Eye (tissue), 1 donor: ENCODE data around the gene CTXN3.

Experiments used
- DNase-seq: peaks from one replicate; pipeline ENCODE4 v3.0.0-alpha.2; 2015

CTXN3 gene

DNA sequence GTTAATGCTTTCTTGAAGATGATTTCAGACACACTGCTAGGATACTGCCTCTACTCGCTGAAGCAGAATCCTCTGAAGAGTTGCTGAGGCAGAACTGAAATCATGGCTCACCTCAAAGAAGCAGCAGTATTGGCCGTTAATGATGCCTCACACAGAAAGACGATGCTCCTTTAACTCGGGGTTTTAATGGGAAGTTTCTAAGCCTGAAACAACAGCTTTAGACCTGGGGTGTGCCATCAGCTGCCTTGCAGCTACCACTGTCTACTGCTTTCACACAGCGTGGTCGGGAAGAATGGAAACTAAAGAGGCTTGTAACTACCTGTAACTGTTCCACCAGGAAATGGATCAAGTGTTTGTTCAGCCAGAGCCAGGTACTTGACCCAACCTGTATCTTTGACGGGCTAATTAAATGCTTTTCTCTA lies at the start of gene CTXN3:
Gene CTXN3, plus strand, starts transcription at position 65 of the 422 bp plus-strand sequence. CDS start 8,440 bp downstream, outside the sequence.
- peak; percentile 30 for DNase-seq

DNA sequence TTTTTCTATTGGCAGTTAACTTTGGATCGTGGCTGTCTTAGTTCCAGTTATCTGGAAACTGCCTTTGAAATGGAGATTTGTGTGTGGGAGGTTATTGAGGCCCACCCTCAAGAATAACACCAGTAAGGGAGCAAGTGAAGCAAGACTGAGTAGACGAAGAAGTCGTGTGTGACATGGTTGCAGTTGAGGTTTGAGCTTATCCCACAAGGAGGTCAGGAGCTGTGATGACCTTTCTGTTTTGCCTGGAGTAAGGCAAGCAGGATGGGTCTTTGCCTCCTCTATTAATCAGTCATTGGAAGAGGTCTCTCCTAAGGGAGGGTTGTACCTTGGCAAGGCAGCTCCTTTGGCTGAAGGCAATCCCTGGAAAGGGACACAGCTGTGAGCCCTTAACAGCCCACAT lies 49.6 kb upstream of the CTXN3 start:
- no peak for DNase-seq

DNA sequence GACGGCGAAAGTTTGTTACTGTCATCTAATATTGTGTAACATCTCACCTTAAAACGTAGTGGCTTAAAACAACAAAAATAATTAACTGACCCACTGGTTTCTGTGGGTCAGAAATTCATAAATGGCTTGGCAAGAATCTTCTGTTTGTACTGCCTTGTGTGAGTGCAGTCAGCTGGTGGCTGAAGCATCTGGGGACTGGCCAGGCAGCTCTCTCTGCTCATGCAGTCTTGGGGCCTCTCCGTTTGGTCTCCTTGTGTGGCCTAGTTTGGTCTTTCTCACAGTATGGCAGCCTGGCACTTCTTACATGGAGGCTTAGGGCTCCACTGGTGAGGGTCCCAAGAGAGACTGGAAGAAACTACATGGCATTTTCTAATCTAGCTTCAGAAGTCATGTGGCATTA lies 49.0 kb upstream of the CTXN3 start:
- no peak for DNase-seq

DNA sequence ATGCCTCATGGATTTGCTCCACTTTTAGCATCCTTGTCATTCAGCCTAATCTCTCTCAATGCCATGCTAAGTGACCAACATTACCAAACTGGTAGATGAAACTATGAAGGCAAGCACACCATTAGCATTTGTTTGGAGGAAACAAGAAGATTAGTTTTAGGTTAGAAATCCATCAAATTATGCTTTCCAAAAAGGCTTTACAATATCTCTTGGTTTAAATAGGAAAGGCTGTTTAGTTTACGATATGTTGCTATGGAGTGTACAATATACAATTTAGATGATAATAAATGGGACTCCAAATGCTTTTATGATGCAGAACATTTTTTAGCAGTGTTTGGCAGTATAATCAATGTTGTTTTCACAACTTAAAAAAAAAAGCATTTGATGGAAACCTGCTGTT lies 47.8 kb upstream of the CTXN3 start:
- DNase-seq = no peak

DNA sequence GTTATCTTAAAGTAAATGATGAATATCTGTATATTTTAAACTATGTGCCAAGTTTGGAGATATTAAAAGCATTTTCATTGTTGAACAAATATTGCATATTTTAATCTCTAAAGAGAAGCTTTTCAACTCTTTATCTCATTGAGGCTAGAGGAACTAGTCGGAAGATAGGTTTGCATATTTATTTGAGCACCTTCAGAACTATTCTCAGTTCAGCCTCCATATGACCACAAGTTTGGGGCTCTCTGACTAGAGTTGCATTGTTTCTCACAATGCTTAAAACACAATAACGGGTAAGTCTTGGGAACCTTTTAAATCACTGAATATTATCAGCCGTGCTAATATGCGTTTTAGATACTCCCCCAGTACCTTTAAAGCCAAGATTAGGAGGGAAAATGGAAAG lies 47.3 kb upstream of the CTXN3 start:
- DNase-seq = no peak

DNA sequence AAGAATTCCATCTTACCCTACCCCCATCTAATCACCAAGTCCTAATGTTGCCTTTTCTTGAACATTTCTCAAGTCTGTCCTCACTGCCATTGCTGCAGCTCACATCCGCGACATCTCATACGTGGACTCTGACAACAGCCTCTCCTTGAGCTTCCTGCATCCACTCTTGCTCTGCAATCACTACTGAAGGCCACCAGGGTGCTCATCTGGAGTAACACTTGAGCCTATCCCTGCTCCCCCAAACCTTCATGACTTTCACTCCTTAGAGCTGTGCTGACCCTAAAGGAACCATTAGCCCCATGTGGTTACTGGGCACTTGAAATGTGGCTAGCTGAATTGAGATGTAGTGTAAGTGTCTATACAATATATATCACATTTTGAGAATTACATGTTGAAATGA lies 46.4 kb upstream of the CTXN3 start:
- no peak for DNase-seq

DNA sequence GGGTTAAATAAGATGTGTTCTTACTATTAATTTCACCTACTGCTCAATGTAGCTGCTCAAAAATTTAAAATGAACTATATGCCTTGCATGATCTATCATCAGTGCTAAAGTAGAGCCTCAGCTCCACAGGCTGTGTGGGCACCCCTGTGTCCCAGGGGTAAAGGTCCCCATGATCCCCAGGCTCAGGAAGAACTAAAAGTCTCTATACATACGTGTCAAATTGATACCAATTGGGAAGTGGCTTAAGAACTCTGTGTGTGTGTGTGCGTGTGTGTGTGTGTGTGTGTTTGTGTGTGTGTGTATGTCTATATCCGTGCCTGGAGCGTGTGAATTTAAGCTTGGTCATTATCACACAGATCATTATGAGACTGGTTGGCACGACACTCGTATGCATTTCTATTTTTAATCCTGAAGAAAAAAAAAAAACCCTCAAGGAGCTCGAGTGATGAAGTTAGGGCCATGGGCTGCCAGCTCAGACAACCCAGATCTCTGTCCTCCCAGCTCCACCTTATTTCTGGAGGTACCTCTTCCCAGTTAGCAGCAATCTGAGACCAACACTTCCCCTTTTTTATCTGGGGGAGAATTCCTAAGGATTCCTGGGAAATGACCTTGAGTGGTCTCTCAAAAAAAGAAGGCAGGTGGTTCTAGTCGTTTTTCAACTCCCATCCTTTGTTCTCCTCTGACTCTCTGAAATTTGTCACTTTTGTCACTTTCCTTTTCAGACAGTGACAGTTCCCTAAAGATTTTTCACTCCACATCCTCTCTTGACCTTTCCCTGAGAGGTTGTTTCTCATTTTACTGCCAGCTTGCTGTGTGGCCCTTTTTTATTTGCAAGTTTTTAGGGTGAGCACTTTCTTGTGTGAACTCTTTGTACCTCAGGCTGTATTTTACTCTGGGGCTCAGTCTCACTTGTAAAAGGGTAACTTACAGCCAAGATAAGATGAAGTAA lies 45.7 kb upstream of the CTXN3 start:
- DNase-seq = no peak

DNA sequence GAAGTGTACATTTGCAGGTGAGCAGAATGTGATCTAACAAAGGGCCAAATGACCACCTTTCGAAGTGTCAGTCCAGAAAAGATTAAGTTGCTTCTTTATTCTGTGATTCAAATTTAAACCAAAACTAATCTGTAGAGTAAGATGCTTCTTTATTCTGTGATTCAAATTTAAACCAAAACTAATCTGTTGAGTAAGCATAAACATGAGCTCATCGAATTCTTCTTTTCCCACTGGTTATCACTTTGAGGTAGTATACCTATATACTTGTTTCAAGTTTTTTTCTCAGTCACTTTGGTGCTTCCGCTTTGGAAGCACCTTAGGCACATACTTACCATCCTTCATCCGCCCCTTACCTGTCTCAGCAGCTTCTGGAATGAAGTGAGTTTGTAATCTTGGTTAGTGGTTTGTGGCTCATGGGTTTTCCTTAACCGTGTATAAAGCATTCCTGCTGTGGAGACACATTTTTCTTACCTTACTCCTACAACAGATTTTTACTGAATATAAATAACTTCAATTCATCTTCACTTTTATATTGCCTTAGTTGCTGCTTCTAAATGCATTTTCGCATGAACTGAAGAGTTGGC lies 40.7 kb upstream of the CTXN3 start:
- DNase-seq = no peak

DNA sequence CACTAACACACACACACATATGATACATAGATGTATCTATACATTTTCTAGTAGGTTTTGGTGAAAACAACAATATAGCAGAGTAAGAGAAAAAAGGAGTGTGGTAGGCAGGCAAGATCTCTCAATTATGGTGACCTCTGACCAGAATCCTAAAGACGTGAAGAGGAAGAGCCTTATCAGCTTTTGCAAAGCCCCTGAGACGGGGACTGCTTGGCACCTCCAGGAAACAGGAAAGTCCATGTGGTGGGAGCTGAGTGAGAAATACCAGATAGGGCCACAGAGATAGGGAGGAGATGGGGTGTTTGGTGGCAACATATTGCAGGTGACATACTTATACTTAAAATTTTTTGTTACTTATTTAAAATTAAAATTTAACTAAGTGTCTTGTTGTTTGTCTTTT lies 39.9 kb upstream of the CTXN3 start:
- no peak for DNase-seq

DNA sequence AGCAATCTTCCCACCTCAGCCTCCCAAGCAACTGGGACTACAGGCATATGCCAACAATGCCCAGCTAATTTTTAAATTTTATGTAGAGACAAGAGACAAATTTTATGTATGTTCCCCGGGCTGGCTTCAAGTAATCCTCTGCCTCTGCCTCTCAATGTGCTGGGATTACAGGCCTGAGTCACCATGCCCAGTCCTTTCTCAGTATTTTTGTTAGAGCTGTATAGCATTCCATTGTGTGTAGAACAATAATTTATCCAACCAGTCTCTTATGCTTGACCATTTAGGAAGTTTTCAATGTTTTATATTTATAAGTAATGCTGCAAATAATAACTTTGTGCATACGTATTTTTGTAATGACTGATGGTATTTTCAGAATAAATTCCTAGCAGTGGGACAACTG lies 38.9 kb upstream of the CTXN3 start:
- no peak for DNase-seq

DNA sequence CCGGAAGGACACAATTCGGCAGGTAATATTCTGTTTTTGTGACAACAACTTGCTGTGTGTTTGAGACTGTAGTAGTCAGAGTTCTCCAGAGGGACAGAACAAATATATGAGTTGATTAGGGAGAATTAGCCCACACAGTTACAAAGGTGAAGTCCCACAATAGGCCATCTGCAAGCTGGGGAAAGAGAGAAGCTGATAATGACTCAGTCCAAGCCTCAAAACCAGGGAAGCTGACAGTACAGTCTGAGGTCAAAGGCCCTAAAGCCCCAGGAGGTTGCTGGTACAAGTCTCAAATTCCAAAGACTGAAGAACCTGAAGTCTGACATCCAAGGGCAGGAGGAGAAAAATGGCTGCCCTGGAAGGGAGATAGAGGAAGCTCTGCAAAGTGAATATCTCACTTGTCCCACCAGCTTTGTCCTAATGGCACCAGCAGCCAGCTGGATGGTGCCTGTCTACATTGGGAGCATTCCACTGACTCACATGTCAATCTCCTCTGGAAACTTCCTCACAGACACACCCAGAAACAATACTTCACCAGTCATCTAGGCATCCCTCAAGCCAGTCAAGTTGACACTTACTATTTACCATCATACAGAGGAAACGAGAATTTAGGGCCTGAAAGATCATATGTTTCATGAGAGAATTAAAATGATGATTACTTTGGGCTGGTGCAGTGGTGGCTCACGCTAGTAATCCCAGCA lies 36.3 kb upstream of the CTXN3 start:
- DNase-seq = no peak

DNA sequence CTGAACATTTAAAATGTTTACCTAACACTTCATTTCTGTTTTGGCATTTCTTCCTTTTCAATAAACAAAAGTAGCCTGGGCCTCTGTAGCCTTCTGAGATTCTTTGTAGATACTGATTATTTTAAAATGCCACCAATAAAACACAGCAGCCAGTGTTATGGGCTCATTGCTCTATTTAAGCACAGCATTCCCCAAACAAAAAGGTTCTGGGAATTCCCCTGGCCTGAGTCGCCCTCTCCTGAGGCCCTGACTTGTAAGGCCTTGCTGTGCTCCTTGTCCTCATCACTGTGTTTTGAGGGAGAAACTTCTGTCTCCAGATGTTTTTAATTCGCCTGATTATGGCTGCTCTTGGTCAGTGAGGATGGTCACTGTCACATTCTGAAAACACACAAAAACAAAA lies 33.0 kb upstream of the CTXN3 start:
- DNase-seq = no peak

DNA sequence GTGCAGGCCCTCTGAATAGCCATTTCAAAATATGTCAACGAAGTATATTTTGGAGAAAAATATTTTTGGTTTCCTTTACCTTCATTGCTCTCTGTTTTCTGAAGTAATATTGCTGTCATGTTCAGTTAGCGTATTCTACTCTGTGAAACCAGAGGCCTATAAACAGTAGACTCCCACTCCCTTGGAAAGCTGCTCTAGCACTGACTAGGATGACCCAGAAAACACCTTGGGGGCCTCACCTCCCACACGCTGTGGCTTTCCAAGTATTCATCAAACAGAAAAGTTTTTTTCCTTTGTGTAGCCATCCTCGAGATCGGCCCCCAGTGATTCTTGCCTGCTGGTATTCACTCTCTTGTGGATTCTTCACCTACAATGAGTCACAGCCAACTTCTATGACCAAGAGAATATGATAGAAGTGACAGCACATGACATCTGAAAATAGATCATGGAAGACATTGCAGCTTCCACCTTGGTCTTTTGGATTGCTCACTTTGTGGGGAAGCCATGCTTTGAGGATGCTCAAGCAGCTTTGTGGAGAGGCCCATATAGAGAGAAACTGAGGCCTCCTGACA lies 28.9 kb upstream of the CTXN3 start:
- no peak for DNase-seq

DNA sequence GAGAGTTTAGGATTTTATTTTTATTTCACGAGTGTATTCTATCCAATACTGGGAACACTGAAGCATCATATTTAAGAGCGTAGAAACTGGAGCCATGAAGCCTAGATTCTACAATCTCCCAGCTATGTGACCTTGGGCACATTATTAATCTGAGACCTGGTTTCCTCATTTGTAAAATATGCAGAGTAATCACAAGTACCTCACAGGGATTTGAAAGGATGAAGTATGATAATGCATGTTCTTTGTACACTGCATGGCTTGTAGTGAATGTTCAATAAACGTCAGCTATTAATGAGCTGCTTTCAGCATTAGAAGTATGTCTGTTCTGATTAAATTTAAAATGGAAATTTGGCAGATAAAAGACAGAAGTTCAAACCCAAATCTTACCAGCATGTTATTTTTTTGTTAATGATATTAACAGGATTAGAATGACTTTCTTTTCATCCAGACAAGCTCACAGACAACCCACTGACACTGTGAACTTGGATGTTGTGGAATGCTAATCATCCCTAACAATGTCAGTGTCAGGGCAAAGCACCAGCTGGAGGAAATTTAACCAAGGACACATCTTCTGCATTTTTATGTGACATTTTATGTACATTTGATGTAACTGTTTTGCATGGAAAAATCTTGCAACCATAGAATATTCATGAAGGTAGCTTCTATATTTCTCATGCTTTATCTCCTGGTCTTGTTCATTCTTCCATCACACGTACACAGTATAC lies 27.1 kb upstream of the CTXN3 start:
- peak; percentile 24 for DNase-seq

DNA sequence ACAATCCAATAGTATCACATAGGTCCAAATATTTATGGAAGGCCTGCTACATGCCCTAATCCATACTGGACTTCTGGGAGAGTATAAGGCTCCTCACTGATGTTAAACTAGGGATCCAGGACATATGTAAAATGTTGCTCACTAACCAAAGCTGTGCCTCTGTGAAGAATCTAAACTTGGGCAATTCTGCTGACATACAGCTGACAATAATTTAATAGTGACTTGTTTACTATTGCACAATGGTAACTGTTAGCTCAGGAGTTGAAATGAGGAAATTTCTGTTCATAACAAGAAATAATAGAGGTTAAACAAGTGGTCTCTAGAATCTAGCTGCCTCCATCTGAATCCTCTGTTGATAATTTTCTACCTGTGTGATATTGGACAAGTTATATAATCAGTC lies 14.9 kb upstream of the CTXN3 start:
- DNase-seq = no peak

DNA sequence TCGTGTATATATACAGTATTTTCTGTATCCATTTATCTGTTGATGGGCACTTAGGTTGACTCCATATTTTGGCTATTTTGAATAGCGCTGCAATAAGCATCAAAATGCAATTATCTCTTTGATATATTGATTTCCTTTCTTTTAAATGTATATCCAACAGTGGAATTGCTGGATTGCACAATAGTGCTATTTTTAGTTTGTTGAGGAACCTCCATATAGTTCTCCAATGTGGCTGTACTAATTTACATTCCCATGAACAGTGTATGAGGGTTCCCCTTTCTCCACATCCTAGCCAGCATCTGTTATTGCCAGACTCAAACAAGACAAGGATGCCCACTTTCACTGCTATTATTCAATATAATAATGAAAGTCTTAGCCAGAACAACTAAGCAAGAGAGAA lies 9.1 kb upstream of the CTXN3 start:
- no peak for DNase-seq

DNA sequence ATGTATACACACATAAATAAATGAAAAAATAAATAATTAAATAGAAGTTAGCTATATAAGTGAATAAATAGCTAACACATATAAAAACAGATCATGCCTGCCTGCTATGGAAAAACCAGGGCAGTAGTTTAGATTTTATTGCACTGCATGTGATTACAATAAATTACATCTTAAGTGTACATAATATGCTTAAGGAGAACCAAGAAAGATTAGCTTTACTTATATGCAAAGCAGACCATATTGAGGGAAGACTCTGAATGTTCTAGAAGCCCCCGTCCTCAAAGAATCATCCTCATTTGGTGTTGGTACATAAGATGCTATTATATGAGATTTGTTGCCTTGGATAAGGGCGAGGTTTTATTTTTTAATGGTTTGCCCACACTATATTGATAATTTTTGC lies 5.9 kb upstream of the CTXN3 start:
- DNase-seq = no peak

DNA sequence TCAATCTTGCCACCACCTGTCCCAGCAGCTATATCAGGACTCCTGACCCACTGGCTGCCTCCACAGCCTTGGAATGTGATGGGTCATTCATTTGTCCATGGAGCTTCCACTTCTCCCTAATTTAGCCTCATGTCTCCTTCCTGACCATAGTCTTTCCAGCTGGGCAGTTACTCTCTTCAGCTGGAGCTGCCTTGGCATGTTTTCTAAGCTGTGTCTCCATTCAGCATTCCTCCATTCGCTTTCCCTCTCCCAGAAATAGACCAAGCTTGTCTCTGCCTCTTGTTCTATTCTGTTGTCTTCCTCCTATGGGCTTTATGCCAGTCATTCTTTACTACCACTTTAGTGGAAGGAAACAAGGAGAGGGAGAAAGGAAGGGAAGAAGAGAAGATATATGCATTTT lies 5.3 kb upstream of the CTXN3 start:
- DNase-seq = no peak

DNA sequence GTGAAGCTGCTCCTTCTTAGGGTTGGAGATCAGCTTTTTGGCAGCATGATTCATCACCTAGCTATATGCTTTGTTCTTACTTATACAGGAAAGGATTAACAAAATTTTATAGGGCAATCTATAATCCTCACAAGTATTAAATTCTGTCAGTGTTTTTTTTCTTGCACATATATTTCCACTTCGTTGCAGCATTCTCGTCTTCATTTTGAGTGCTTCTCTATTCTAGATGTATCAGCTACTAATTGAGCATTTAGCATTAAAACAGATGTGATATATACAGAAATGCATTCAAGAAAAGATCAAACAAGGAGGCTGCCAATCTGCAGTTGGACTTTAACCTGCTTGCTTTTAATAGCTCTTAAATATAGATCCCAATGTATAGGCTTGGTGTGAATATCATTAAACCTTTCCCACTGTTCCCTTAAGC lies 3.6 kb upstream of the CTXN3 start:
- no peak for DNase-seq

DNA sequence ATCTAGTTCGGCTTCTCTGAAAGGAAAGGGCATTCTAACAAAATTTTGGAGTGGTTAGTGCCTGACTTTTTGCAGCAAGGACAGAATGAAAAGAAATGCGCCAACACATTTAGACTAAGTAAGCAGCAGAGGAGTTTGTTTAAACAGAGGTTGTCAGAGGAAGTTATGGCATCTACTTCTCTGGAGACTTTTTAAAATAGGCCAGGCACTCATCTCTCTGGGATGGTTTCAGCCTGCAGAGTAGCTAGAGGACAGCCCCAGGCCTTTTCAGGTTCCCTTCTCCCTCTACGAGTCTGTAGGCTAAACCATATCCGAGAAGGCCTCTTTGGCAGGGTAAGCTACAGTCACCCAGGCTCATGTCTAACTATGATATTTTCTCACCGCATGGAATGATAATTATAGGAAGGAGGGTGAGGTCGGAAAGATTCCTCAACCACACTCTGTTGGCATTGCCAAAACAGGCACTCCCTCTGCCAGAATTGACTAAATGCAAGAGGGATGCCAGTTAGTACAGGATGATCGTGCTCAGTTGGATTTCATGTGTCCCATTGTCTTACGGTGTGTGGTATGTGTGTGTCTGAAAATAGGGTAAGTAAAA lies 1.4 kb upstream of the CTXN3 start:
- no peak for DNase-seq

DNA sequence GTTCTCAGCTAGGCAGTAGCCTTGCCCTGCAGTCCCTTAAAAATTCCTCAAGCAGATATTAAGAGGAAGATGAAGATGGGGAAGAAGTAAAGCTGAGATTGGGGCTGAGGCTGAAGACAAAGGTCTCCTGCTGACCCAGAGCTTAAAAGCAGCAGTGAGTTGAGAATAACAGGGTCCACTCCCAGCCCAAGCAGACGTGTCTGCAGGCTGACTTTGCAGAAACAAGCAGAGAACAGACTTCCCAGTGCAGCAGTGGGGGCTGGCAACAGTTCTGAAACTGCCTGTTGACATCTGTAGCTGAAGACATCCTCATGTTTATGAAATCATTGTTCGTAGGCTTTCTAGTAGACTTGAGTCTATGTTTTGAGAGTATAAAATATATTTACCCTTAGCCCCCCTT lies 1.1 kb downstream of the CTXN3 start:
- peak; percentile 39 for DNase-seq

DNA sequence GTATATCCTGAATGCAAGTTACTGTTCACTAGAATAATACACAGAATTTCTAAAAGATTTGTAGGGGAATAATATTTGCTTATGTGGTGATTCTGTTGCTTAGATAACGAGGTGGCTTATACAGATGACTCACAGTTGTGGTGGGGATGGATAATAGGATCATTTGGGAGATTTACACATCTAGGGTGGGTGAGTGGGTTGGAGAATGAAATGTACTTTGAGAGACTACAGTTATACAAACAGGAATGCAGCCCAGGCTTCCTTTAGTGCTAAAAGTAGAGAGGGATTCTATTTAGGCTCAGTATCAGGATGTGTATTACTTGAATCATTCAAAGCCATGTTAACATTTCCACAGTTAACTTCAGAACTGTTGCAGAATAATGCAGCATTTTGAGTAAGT lies 1.8 kb downstream of the CTXN3 start:
- no peak for DNase-seq
